HCT116 (cell line): ENCODE results near the gene AKT1.

Source experiments
- CBX3 ChIP-seq: IDR thresholded peaks from 2 replicates; pipeline ENCODE4 v1.6.1; 2012; ENCODE audit warnings: low read depth
- EGR1 ChIP-seq: IDR thresholded peaks from 2 replicates; pipeline ENCODE4 v1.6.1; 2012; ENCODE audit warnings: low read depth
- EZH2 ChIP-seq: fragments of 200-600 bp; sonication (generic); IDR thresholded peaks from 2 replicates; pipeline ENCODE4 v1.6.1; 2017; ENCODE audit warnings: antibody characterized with exemption, mixed run types
- FOSL1 ChIP-seq: IDR thresholded peaks from 2 replicates; pipeline ENCODE4 v1.6.1; 2012; ENCODE audit warnings: low read depth
- POLR2A ChIP-seq: IDR thresholded peaks from 2 replicates; pipeline ENCODE4 v1.7.0; 2011; ENCODE audit warnings: borderline replicate concordance; ENCODE audit not compliant: insufficient read depth, insufficient read length; ENCODE audit errors: extremely low read depth
- POLR2AphosphoS5 ChIP-seq: IDR thresholded peaks from 2 replicates; pipeline ENCODE4 v1.6.1; 2011; ENCODE audit warnings: mild to moderate bottlenecking, low read depth, low read length, moderate library complexity
- SP1 ChIP-seq: IDR thresholded peaks from 2 replicates; pipeline ENCODE4 v1.6.1; 2012; ENCODE audit warnings: low read depth
- TCF7L2 ChIP-seq: IDR thresholded peaks from 2 replicates; pipeline ENCODE4 v1.7.0; 2011; ENCODE audit warnings: borderline replicate concordance, inconsistent platforms; ENCODE audit not compliant: insufficient read depth, insufficient read length; ENCODE audit errors: extremely low read depth
- ZFX ChIP-seq: fragments of 450-650 bp; IDR thresholded peaks from 2 replicates; pipeline ENCODE4 v1.6.1; 2017
- TF ChIP-seq, protein P1 (sequence below): IDR thresholded peaks from 2 replicates; pipeline ENCODE4 v1.6.1; 2012; ENCODE audit warnings: low read depth
- TF ChIP-seq, protein P2 (sequence below), 3 experiments: fragments of 200-600 bp in 1 of 3; sonication (generic) in 1 of 3; IDR thresholded peaks in 2 of 3; conservative IDR thresholded peaks in 1 of 3; 2 replicates each; pipeline ENCODE4 v1.5.1; 2012 to 2017; ENCODE audit warnings: low read depth in 2 of 3, low read length in 2 of 3, antibody characterized with exemption in 1 of 3, borderline replicate concordance in 1 of 3, control low read depth in 1 of 3, mild to moderate bottlenecking in 1 of 3, mixed read lengths in 1 of 3, mixed run types in 1 of 3, moderate library complexity in 1 of 3; ENCODE audit not compliant: insufficient read depth in 1 of 3
- TF ChIP-seq, protein P3 (sequence below): IDR thresholded peaks from 2 replicates; pipeline ENCODE4 v1.6.1; 2012
- TF ChIP-seq, protein P4 (sequence below): IDR thresholded peaks from 2 replicates; pipeline ENCODE4 v1.6.1; 2012
- TF ChIP-seq, protein P5 (sequence below): IDR thresholded peaks from 2 replicates; pipeline ENCODE4 v1.6.1; 2011; ENCODE audit warnings: mild to moderate bottlenecking, low read length, moderate library complexity; ENCODE audit not compliant: insufficient replicate concordance; ENCODE audit errors: extremely low read depth

DNA sequence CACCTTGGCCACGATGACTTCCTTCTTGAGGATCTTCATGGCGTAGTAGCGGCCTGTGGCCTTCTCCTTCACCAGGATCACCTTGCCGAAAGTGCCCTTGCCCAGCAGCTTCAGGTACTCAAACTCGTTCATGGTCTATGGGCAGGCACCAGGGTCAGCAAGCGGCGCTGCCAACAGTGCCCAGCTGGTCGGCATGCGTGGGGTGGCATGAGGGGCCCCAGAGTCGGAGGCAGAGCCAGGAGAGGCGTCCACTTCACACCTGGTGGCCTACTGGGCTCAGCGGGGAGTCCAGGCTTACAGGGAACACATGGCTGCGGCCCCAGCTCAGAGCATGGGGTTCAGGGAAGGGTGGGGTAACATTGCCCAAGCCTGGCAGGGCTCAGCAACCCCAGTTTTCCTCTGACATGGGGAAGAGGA lies 20.5 kb downstream of the AKT1 start:
- TF ChIP-seq, protein P1, sequence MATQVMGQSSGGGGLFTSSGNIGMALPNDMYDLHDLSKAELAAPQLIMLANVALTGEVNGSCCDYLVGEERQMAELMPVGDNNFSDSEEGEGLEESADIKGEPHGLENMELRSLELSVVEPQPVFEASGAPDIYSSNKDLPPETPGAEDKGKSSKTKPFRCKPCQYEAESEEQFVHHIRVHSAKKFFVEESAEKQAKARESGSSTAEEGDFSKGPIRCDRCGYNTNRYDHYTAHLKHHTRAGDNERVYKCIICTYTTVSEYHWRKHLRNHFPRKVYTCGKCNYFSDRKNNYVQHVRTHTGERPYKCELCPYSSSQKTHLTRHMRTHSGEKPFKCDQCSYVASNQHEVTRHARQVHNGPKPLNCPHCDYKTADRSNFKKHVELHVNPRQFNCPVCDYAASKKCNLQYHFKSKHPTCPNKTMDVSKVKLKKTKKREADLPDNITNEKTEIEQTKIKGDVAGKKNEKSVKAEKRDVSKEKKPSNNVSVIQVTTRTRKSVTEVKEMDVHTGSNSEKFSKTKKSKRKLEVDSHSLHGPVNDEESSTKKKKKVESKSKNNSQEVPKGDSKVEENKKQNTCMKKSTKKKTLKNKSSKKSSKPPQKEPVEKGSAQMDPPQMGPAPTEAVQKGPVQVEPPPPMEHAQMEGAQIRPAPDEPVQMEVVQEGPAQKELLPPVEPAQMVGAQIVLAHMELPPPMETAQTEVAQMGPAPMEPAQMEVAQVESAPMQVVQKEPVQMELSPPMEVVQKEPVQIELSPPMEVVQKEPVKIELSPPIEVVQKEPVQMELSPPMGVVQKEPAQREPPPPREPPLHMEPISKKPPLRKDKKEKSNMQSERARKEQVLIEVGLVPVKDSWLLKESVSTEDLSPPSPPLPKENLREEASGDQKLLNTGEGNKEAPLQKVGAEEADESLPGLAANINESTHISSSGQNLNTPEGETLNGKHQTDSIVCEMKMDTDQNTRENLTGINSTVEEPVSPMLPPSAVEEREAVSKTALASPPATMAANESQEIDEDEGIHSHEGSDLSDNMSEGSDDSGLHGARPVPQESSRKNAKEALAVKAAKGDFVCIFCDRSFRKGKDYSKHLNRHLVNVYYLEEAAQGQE = no peak
- TF ChIP-seq POLR2A (no peak), EZH2 (no peak), ZFX (no peak), FOSL1 (no peak), EGR1 (no peak), SP1 (no peak), POLR2AphosphoS5 (no peak), CBX3 (no peak), TCF7L2 (no peak)
- TF ChIP-seq, protein P2, sequence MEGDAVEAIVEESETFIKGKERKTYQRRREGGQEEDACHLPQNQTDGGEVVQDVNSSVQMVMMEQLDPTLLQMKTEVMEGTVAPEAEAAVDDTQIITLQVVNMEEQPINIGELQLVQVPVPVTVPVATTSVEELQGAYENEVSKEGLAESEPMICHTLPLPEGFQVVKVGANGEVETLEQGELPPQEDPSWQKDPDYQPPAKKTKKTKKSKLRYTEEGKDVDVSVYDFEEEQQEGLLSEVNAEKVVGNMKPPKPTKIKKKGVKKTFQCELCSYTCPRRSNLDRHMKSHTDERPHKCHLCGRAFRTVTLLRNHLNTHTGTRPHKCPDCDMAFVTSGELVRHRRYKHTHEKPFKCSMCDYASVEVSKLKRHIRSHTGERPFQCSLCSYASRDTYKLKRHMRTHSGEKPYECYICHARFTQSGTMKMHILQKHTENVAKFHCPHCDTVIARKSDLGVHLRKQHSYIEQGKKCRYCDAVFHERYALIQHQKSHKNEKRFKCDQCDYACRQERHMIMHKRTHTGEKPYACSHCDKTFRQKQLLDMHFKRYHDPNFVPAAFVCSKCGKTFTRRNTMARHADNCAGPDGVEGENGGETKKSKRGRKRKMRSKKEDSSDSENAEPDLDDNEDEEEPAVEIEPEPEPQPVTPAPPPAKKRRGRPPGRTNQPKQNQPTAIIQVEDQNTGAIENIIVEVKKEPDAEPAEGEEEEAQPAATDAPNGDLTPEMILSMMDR (IDR thresholded peaks at IDR 0.05 in 2 of 3, conservative IDR thresholded peaks at IDR 0.05 in 1 of 3; ENCODE audit: borderline replicate concordance in 1 of 3, insufficient read depth in 1 of 3, low read depth in 2 of 3, low read length in 2 of 3) = no peak
- TF ChIP-seq, protein P3, sequence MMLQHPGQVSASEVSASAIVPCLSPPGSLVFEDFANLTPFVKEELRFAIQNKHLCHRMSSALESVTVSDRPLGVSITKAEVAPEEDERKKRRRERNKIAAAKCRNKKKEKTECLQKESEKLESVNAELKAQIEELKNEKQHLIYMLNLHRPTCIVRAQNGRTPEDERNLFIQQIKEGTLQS = no peak
- TF ChIP-seq, protein P4, sequence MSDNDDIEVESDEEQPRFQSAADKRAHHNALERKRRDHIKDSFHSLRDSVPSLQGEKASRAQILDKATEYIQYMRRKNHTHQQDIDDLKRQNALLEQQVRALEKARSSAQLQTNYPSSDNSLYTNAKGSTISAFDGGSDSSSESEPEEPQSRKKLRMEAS = no peak
- TF ChIP-seq, protein P5, sequence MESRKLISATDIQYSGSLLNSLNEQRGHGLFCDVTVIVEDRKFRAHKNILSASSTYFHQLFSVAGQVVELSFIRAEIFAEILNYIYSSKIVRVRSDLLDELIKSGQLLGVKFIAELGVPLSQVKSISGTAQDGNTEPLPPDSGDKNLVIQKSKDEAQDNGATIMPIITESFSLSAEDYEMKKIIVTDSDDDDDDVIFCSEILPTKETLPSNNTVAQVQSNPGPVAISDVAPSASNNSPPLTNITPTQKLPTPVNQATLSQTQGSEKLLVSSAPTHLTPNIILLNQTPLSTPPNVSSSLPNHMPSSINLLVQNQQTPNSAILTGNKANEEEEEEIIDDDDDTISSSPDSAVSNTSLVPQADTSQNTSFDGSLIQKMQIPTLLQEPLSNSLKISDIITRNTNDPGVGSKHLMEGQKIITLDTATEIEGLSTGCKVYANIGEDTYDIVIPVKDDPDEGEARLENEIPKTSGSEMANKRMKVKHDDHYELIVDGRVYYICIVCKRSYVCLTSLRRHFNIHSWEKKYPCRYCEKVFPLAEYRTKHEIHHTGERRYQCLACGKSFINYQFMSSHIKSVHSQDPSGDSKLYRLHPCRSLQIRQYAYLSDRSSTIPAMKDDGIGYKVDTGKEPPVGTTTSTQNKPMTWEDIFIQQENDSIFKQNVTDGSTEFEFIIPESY = no peak
